ENCODE data around the gene PEX3.
A peak's percentile ranks its signal among the peaks of the same experiment; 100 is the strongest.

The PEX3 gene

DNA sequence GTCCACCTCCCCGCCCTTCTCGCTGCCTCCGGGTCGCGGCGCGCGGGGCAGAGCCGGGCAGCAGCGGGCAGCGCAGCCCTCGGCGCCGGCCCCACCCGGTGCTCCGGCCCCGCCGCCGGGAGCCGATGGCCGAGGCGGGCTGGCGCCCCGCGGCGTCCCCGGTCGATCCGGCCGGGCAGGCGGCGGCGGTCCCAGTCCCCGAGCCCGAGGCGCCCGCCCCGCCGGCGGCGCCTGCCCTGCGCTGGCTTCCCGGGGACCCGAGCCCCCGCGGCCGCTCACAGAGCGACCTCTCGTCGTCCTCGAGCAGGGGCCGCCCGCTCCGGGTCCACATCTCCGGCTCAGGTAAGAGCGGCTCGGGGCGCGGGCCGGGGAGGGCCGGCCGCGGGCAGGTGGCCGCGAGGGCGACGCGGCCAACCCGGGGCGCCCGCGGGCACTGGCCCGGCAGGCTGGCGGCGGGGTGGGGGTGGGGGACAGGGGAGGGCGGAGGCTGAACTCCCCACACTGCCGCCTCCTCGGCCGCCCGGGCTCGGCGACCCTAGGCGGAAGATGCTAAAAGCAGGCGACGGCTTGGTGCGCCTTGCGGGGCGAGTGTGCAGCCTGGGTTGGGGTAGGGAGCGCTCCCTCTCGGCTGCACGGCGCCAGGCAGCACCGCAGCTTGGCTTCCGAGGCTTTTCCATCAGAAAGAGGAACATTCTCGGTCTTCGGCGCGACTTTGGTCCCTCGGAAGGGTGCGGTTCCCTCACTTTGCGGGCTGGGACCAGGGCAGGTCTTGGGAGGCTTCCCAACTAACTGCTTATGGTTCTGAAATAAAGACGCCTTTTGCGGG, 86.5 kb downstream of the PEX3 start:
- ChIA-PET CTCF (interaction anchor here (0.7 to 2.0 kb wide), 5 partner anchors 9 to 970 kb away, joined by 3 to 11 read pairs (median 3); partner anchors contain the start of gene FUCA2), POLR2A (interaction anchor here (1.0 kb wide), 2 partner anchors 19 to 471 kb away, joined by 4 to 5 read pairs; partner anchors contain the start of gene PLAGL1)

DNA sequence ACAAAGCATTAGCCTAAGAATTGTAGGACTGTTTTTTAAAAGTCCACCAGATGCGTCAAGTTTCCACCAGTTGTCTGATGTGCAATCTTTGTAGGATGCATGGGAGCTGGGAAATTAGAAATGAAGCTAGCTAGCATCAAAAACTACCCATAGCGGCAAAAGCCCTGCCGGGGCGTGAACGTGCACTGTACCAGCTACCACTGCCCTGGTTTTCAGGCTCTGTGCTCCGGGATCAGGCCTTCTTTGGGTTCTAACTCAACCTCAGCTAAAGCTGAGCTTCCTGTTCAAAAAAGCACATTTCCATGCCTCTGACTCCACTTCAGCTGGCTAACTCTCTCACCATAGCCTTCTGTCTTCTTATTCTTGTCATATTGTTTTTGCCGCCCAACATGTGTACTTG, 87.8 kb downstream of the PEX3 start:
- CTCF ChIA-PET: interaction anchor here (1.7 kb wide), 1 partner anchor 25 kb away, joined by 5 read pairs; no protein-coding TSS in a partner anchor
- H3K4me3 ChIP-seq (ENCODE audit: low read depth, low read length): no peak overlapping the region
- TF ChIP-seq, protein P1, sequence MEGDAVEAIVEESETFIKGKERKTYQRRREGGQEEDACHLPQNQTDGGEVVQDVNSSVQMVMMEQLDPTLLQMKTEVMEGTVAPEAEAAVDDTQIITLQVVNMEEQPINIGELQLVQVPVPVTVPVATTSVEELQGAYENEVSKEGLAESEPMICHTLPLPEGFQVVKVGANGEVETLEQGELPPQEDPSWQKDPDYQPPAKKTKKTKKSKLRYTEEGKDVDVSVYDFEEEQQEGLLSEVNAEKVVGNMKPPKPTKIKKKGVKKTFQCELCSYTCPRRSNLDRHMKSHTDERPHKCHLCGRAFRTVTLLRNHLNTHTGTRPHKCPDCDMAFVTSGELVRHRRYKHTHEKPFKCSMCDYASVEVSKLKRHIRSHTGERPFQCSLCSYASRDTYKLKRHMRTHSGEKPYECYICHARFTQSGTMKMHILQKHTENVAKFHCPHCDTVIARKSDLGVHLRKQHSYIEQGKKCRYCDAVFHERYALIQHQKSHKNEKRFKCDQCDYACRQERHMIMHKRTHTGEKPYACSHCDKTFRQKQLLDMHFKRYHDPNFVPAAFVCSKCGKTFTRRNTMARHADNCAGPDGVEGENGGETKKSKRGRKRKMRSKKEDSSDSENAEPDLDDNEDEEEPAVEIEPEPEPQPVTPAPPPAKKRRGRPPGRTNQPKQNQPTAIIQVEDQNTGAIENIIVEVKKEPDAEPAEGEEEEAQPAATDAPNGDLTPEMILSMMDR (IDR thresholded peaks at IDR 0.05; ENCODE audit: insufficient read depth, low read length, missing control alignments): no peak
- POLR2A ChIA-PET: no interaction called here
- no peak for DNase-seq (ENCODE audit: low read depth, low spot score)

More for the DNA sequence above, 86.5 kb downstream of the PEX3 start:
- no peak for DNase-seq (ENCODE audit: low read depth, low spot score)
- TF ChIP-seq, protein P1 (IDR thresholded peaks at IDR 0.05; ENCODE audit: insufficient read depth, low read length, missing control alignments): peak; percentile 68
- peak overlapping the region; percentile 65 for H3K4me3 ChIP-seq (ENCODE audit: low read depth, low read length)

- POLR2A ChIA-PET: no interaction called here
- CTCF ChIA-PET: interaction anchor here (1.7 kb wide), 1 partner anchor 26 kb away, joined by 5 read pairs; no protein-coding TSS in a partner anchor
- TF ChIP-seq, protein P1 (IDR thresholded peaks at IDR 0.05; ENCODE audit: insufficient read depth, low read length, missing control alignments): no peak
- no peak for DNase-seq (ENCODE audit: low read depth, low spot score)
- H3K4me3 ChIP-seq (ENCODE audit: low read depth, low read length): no peak overlapping the region
Measured at GRCh38 chr6:143539106-143539505, 88.5 kb downstream of the PEX3 start.

DNA sequence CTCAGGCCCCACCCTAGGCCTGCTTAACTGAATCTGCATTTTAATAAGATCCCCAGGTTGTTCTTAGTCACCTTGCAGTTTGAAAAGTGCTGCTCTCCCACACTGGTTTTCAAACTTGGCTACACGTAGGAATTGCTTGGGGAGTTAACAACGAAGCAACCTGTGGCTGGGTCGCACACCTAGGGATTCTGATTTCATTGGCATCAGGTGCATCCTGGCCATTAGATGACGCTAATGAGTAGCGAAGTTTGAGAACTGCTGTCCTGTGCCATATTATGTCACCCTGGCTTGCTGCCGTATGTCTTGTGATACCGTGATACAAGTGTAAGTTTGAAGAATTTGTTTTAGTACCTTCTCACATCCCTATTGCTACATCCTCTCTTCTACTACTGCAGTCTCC, 89.1 kb downstream of the PEX3 start:
- POLR2A ChIA-PET: no interaction called here
- H3K4me3 ChIP-seq (ENCODE audit: low read depth, low read length): no peak overlapping the region
- DNase-seq (ENCODE audit: low read depth, low spot score): no peak
- TF ChIP-seq, protein P1 (IDR thresholded peaks at IDR 0.05; ENCODE audit: insufficient read depth, low read length, missing control alignments): no peak
- CTCF ChIA-PET: interaction anchor here (1.7 kb wide), 1 partner anchor 27 kb away, joined by 5 read pairs; no protein-coding TSS in a partner anchor

- ChIA-PET CTCF (no interaction called here), POLR2A (no interaction called here)
- TF ChIP-seq, protein P1 (IDR thresholded peaks at IDR 0.05; ENCODE audit: insufficient read depth, low read length, missing control alignments): no peak
- no peak for DNase-seq (ENCODE audit: low read depth, low spot score)
- H3K4me3 ChIP-seq (ENCODE audit: low read depth, low read length): no peak overlapping the region
Measured at GRCh38 chr6:143540192-143540591, 89.6 kb downstream of the PEX3 start.

Measured in AG04449 (cell line).